B cell (primary cell): Measurements from ENCODE around the gene CASR. TPM values are rescaled to one million over a fixed set of nuclear protein-coding genes. Genes with fewer than 3 reads are reported as not detected.

Experiments
- ATAC-seq: fragments of 200-7000 bp; cut with Tn5 transposase; one replicate; pipeline ENCODE4 v1.10.0; 2021; ENCODE audit warnings: low read depth, mild to moderate bottlenecking, moderate number of reproducible peaks, moderate library complexity
- CTCF ChIA-PET: fragments of 350-600 bp; sonication (Branson Sonifier 250); formaldehyde crosslinking; loops from one replicate; lab custom pipeline; 2021; ENCODE audit warnings: antibody characterized with exemption, inconsistent platforms; lab: Charles Lee
- POLR2A ChIA-PET: fragments of 350-600 bp; sonication (Branson Sonifier 250); formaldehyde crosslinking; loops from one replicate; lab custom pipeline; 2021; ENCODE audit warnings: antibody characterized with exemption; lab: Charles Lee
- DNase-seq: peaks from one replicate; pipeline ENCODE4 v3.0.0; 2013
- H2AFZ ChIP-seq: 2 replicates; pipeline ENCODE4 v1.6.1; 2012; ENCODE audit warnings: mild to moderate bottlenecking, low read depth, low read length; ENCODE audit not compliant: insufficient read depth, poor library complexity, severe bottlenecking
- H3K27ac ChIP-seq, 2 donors: 1 replicate in 1 of 2; 2 replicates in 1 of 2; pipeline ENCODE4 v1.5.1; 2012 to 2013; ENCODE audit warnings: low read length in 2 of 2, mild to moderate bottlenecking in 2 of 2, moderate library complexity in 1 of 2
- H3K27me3 ChIP-seq, 4 experiments: fragments of 200-600 bp in 1 of 4; sonication (generic) in 1 of 4; replicated peaks in 1 of 4; 1 replicate in 2 of 4; 2 replicates in 2 of 4; pipeline versions ENCODE4 v1.6.1 to v1.7.0; 2013 to 2016; ENCODE audit warnings: low read length in 3 of 4, mild to moderate bottlenecking in 2 of 4, mixed read lengths in 1 of 4, moderate library complexity in 1 of 4; ENCODE audit not compliant: insufficient read depth in 4 of 4, control insufficient read depth in 3 of 4; ENCODE audit errors: control extremely low read depth in 1 of 4
- H3K36me3 ChIP-seq, 2 experiments: replicated peaks in 1 of 2; 1 replicate in 1 of 2; 2 replicates in 1 of 2; pipeline versions ENCODE4 v1.6.1 to v1.7.1; 2013; ENCODE audit warnings: low read length in 1 of 2; ENCODE audit not compliant: insufficient read depth in 2 of 2, control insufficient read depth in 1 of 2; ENCODE audit errors: control extremely low read depth in 1 of 2, extremely low read depth in 1 of 2
- H3K4me1 ChIP-seq, 2 donors: fragments of 200-600 bp in 1 of 2; sonication (generic) in 1 of 2; 1 replicate in 1 of 2; 2 replicates in 1 of 2; pipeline versions ENCODE4 v1.5.1 to v1.6.1; 2013 to 2017; ENCODE audit warnings: low read length in 2 of 2; ENCODE audit not compliant: control insufficient read depth in 2 of 2, insufficient read depth in 2 of 2
- H3K4me2 ChIP-seq: replicated peaks from 2 replicates; pipeline ENCODE3; 2012; ENCODE audit warnings: mild to moderate bottlenecking, low read depth, low read length; ENCODE audit not compliant: poor library complexity, severe bottlenecking
- H3K4me3 ChIP-seq, 5 experiments: fragments of 200-600 bp in 1 of 5; sonication (generic) in 1 of 5; 1 replicate in 3 of 5; 2 replicates in 2 of 5; pipeline versions ENCODE4 v1.5.1 to v1.7.0; 2011 to 2016; ENCODE audit warnings: low read length in 4 of 5, mild to moderate bottlenecking in 4 of 5, low read depth in 2 of 5, control low read depth in 1 of 5, moderate library complexity in 1 of 5; ENCODE audit not compliant: insufficient read depth in 1 of 5; ENCODE audit errors: control extremely low read depth in 1 of 5, extremely low read depth in 1 of 5
- H3K79me2 ChIP-seq: fragments of 200-600 bp; sonication (generic); one replicate; pipeline ENCODE4 v1.6.0; 2016; ENCODE audit warnings: low read length; ENCODE audit not compliant: control insufficient read depth, insufficient read depth
- H3K9ac ChIP-seq: fragments of 200-600 bp; sonication (generic); 2 replicates; pipeline ENCODE4 v1.6.1; 2017; ENCODE audit warnings: mild to moderate bottlenecking, low read length, moderate library complexity
- H3K9me3 ChIP-seq, 3 donors: one replicate each; pipeline versions ENCODE4 v1.6.1 to v1.7.1; 2013; ENCODE audit warnings: low read length in 2 of 3; ENCODE audit not compliant: control insufficient read depth in 2 of 3, insufficient read depth in 1 of 3; ENCODE audit errors: control extremely low read depth in 1 of 3
- H4K20me1 ChIP-seq: 2 replicates; pipeline ENCODE4 v1.6.0; 2012; ENCODE audit warnings: mild to moderate bottlenecking, low read length; ENCODE audit not compliant: insufficient read depth, control insufficient read depth, poor library complexity, severe bottlenecking
- H3K27ac Mint-ChIP-seq: one replicate; pipeline ENCODE4 v1.8.0; 2021; ENCODE audit warnings: mixed read lengths
- H3K27me3 Mint-ChIP-seq: one replicate; pipeline ENCODE4 v1.8.0; 2021; ENCODE audit warnings: mixed read lengths
- H3K4me1 Mint-ChIP-seq: one replicate; pipeline ENCODE4 v1.8.0; 2021; ENCODE audit warnings: mixed read lengths
- H3K4me3 Mint-ChIP-seq: one replicate; pipeline ENCODE4 v1.8.0; 2021; ENCODE audit warnings: mixed read lengths
- H3K9me3 Mint-ChIP-seq: one replicate; pipeline ENCODE4 v1.8.0; 2022; ENCODE audit warnings: mixed read lengths; ENCODE audit not compliant: insufficient read depth
- EZH2 ChIP-seq: IDR thresholded peaks from 2 replicates; pipeline ENCODE4 v1.6.1; 2012; ENCODE audit warnings: borderline replicate concordance, low read depth, mild to moderate bottlenecking, moderate library complexity, low read length; ENCODE audit not compliant: insufficient read depth, poor library complexity, severe bottlenecking
- WGBS: methylation state at CpG from one replicate; pipeline ENCODE4 v1.1.5; 2013; ENCODE audit warnings: missing lambda C conversion rate; ENCODE audit not compliant: insufficient coverage; 5-methylcytosine and 5-hydroxymethylcytosine counted together
- intact Hi-C: fragments of 100-400 bp; cut with micrococcal nuclease; formaldehyde crosslinking; loops from one replicate; pipeline ENCODE4 v1.10.0; 2022
- polyA plus RNA-seq: library from polyadenylated mRNA; depleted of rRNA; stranded (reverse); fragments of >200 nt; gene quantifications from 2 replicates; pipeline ENCODE4 v1.2.3, GENCODE V29; 2012
- total RNA-seq, 2 donors: library from RNA; stranded (reverse); fragments of 120-200 nt in 1 of 2; gene quantifications; 1 replicate in 1 of 2; 2 replicates in 1 of 2; pipeline versions ENCODE4 v1.2.3 to v1.2.4, GENCODE V29; 2013 to 2022
- TF ChIP-seq, protein P1 (sequence below): fragments of 200-600 bp; IDR thresholded peaks from one replicate; pipeline ENCODE4 v1.8.0; 2022; ENCODE audit warnings: antibody characterized with exemption, mild to moderate bottlenecking

CASR gene
- total and polyA plus RNA-seq, 2 donors (not counting 1 experiment from before 2014, with no cell fraction given), result not detected

- WGBS, result no CpG with 5 or more reads among the region's 1 CpG
- Histone ChIP-seq H3K27me3 (no peaks in the 10 kb centered on the region), H4K20me1 (no peaks in the 10 kb centered on the region), H3K4me3 (no peak overlapping the region), H3K4me1 (peaks cover 3 to 9% of the 10 kb centered on the region in 2 donors), H3K4me2 (no peak overlapping the region), H2AFZ (no peak overlapping the region), H3K79me2 (no peaks in the 10 kb centered on the region), H3K36me3 (no peaks in the 10 kb centered on the region), H3K27ac (no peak overlapping the region), H3K9me3 (no peaks in the 10 kb centered on the region), H3K9ac (no peak overlapping the region)
- H3K27me3 Mint-ChIP-seq, result peaks cover 1% of the 10 kb centered on the region
- peaks cover 19% of the 10 kb centered on the region for H3K4me1 Mint-ChIP-seq
- intact Hi-C loops, result no loop called here
- no peak for ATAC-seq
- ChIA-PET CTCF (no interaction called here), POLR2A (no interaction called here)
- H3K4me3 Mint-ChIP-seq, result no peak overlapping the region
- no peak overlapping the region for H3K27ac Mint-ChIP-seq
- TF ChIP-seq EZH2, result no peak
- TF ChIP-seq, protein P1, sequence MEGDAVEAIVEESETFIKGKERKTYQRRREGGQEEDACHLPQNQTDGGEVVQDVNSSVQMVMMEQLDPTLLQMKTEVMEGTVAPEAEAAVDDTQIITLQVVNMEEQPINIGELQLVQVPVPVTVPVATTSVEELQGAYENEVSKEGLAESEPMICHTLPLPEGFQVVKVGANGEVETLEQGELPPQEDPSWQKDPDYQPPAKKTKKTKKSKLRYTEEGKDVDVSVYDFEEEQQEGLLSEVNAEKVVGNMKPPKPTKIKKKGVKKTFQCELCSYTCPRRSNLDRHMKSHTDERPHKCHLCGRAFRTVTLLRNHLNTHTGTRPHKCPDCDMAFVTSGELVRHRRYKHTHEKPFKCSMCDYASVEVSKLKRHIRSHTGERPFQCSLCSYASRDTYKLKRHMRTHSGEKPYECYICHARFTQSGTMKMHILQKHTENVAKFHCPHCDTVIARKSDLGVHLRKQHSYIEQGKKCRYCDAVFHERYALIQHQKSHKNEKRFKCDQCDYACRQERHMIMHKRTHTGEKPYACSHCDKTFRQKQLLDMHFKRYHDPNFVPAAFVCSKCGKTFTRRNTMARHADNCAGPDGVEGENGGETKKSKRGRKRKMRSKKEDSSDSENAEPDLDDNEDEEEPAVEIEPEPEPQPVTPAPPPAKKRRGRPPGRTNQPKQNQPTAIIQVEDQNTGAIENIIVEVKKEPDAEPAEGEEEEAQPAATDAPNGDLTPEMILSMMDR, result no peak
- no peaks in the 10 kb centered on the region for H3K9me3 Mint-ChIP-seq
- no peak for DNase-seq
Measured at GRCh38 chr3:122268257-122269024, 85.0 kb downstream of the CASR start.

GRCh38 chr3:122269045-122269444 lies 85.6 kb downstream of the CASR start:
- no peaks in the 10 kb centered on the region for H3K79me2 ChIP-seq
- ChIA-PET CTCF (no interaction called here), POLR2A (no interaction called here)
- no peaks in the 10 kb centered on the region for H3K36me3 ChIP-seq
- H4K20me1 ChIP-seq, result no peaks in the 10 kb centered on the region
- H2AFZ ChIP-seq, result no peak overlapping the region
- no peaks in the 10 kb centered on the region for H3K9me3 Mint-ChIP-seq
- intact Hi-C loops, result no loop called here
- H3K4me3 ChIP-seq, result no peak overlapping the region
- peaks cover 18% of the 10 kb centered on the region for H3K4me1 Mint-ChIP-seq
- no peak overlapping the region for H3K27ac Mint-ChIP-seq
- no peaks in the 10 kb centered on the region for H3K27me3 ChIP-seq
- DNase-seq (no peak), ATAC-seq (no peak)
- TF ChIP-seq, protein P1, result no peak
- TF ChIP-seq EZH2, result no peak
- H3K27me3 Mint-ChIP-seq, result peaks cover 5% of the 10 kb centered on the region
- H3K4me3 Mint-ChIP-seq, result no peak overlapping the region
- H3K27ac ChIP-seq, result no peak overlapping the region
- no peaks in the 10 kb centered on the region for H3K9me3 ChIP-seq
- peaks cover 3 to 13% of the 10 kb centered on the region in 2 donors for H3K4me1 ChIP-seq
- no peak overlapping the region for H3K9ac ChIP-seq
- no peak overlapping the region for H3K4me2 ChIP-seq
- WGBS, result no CpG with 5 or more reads among the region's 2 CpGs
